Activated CD4-positive, alpha-beta T cell treated with anti-CD3 and anti-CD28 coated beads, Interleukin-2, Interleukin-4, amounts not matched to agents 100 ng/mL and 50 ng/mL, durations not matched to agents 16 hours and 8 hours (primary cell): Measurements from ENCODE around the gene RGS14.

Experiments used
- DNase-seq: peaks from one replicate; pipeline ENCODE4 v3.0.0-alpha.2; 2020; ENCODE audit warnings: low spot score

Gene RGS14, protein sequence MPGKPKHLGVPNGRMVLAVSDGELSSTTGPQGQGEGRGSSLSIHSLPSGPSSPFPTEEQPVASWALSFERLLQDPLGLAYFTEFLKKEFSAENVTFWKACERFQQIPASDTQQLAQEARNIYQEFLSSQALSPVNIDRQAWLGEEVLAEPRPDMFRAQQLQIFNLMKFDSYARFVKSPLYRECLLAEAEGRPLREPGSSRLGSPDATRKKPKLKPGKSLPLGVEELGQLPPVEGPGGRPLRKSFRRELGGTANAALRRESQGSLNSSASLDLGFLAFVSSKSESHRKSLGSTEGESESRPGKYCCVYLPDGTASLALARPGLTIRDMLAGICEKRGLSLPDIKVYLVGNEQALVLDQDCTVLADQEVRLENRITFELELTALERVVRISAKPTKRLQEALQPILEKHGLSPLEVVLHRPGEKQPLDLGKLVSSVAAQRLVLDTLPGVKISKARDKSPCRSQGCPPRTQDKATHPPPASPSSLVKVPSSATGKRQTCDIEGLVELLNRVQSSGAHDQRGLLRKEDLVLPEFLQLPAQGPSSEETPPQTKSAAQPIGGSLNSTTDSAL

GRCh38 chr5:177357459-177358351 lies at the start of gene RGS14:
RGS14 (plus strand) TSS chr5:177357924; CDS start chr5:177358025, 101 bp downstream.
- DNase-seq = peak; percentile 91

DNA sequence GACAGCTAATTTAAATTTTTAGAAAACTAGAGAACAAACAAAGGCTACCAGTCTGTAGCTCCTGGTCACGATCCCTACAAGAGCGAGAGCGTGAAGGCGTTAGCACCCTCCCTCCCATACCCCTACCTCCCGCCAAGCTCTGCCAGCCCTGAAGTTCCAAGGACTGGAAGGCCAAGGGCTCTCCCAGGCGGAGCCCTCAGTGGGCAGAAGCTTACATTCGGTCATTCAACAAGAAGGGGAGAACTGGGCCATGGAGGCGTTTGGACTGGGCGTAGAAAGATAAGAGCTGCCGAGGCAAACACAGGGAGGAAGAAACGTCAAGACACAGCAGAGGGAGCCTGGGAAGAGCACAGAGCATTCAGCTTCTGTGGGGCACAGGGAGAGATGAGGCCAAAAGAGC lies 49.0 kb upstream of the RGS14 start:
- no peak for DNase-seq

DNA sequence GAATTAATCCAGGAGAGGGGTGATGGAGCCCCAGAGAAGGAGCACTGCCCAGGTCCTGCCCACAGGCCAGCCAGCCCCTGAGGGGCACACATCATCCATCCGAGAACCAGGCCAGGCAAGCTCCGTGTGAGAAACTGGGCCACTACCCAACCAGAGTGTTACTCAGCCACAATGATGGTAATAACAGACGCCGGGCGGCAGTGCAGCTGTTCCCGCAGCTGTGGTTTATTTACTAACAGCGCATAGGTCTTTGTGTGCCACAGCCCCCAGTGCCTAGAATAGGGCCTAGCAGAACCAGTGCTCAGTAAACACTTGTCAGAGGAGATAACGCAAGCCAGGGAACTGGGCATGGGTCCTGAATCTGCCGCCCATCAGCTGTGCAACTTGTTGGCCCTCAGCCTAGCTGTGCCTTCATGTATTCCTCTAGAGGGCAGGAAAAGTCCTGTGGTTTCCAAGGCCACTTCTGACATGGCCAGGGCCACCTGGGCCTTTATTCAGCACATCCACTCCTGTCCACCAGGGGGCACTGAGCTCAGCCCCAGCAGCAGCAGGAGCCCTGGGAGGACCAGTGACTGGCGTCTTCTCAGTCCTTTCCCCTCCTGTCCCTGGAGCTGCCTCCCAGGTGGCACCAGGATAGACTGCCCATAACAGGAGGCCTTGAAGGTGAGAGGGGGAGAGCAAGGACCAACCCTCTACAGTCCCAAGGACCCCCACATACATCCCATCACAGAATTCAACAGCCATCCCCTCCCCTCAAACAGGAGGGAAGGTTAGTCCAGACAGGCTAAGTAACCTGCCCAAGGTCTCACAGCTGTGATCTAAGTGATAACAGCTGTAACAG lies 48.2 kb upstream of the RGS14 start:
- peak; percentile 80 for DNase-seq

DNA sequence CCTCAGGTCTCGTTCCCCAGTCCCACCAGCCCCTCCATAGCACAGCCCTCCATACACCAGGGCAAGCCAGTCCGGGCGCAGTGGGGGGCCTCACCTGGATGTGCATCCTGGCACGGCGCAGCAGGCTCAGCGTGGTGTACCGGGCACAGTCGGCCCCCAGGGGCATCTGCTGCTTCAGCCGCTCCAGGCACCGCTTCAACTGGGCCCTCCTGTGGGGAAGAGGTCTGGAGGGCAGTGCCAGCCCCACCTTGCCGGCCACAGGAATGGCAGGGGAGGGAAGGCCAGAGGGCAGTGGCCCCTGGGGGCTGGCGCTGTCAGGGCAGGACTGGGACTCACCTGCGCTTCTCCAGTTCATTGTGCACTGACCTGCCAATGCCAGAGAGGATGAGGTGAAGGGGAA lies 47.4 kb upstream of the RGS14 start:
- no peak for DNase-seq

DNA sequence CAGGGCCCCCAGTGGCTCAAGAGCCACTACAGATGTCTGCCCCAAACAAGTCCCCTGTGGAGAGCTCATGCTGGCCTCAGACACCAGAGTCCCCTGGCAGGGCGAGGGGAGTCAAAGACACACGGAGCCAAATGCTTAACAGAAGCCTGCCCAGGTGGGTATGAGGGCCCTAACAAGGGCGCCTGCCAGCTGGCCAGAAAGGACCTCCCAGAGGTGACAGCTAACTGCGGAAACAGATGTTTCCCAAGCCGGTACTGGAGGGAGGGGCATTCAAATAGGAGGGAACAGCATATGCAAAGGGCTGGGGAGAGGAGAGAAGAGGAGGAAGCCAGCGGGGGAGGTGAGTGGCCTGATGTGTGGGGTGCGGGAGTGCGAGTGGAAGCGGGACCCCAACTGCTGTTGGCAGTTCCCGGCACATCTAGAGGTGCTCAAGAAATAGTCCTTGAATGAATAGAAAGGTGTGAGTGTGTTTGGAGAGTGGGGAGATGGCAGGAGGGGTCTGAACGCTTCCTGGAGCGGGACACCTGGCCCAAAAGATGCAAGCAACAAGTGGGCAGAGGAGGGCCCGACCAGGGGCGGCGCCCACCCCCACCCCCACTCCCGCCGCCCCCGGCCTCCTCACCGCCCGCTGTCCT lies 46.9 kb upstream of the RGS14 start:
- DNase-seq = peak; percentile 47

DNA sequence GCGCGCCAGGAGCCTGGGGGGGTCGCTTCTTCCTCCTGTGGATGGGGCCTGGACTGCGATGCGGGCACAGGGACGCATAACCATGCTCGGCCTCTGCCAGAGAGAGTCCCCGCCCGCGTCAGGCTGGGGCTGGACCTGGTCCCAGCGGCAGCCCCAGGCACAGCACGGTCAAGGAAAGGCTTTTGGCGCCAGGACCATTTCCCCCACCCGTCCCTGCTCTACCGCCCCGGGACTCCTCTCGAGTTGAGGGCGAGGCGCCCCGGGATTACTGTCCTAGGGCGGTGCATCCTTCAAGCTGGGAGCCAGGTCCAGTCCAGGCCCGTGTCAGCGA lies 46.4 kb upstream of the RGS14 start:
- no peak for DNase-seq

- DNase-seq = peak; percentile 98
These were observed 45.7 kb upstream of the RGS14 start, which contains the start of gene MXD3 for GRCh38 chr5:177311723-177312648. MXD3 (minus strand) TSS chr5:177311898; CDS start chr5:177311830, 68 bp downstream.

DNA sequence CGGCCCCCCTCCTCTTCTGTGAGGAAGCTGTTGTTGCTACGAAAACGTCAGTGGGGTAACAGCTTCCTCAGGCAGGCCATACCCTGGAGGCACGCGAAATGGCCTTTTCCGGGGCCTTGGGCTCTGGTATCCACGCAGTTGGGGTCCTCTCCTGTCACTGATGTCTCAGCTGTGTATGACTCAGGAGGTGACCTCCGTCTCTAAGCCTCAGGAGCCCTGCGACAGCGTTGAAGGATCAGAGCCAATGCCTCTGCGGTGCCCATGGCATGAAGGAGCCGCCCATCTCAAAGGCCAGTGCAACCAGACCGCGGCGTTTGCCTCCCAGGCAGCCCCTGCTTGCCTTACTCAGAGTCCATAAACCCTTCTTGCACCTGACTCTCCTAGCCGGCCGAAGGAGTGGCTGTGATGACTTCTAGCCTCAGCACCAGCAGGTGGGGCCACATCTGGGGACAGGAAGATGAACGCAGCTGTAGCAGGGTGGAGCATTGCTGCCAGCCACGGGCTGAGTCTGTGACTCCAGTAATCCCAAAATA lies 45.0 kb upstream of the RGS14 start:
- DNase-seq = peak; percentile 70

GRCh38 chr5:177313561-177314259 lies 44.0 kb upstream of the RGS14 start:
- DNase-seq = no peak

- no peak for DNase-seq
These were observed 43.1 kb upstream of the RGS14 start for GRCh38 chr5:177314376-177315342.

DNA sequence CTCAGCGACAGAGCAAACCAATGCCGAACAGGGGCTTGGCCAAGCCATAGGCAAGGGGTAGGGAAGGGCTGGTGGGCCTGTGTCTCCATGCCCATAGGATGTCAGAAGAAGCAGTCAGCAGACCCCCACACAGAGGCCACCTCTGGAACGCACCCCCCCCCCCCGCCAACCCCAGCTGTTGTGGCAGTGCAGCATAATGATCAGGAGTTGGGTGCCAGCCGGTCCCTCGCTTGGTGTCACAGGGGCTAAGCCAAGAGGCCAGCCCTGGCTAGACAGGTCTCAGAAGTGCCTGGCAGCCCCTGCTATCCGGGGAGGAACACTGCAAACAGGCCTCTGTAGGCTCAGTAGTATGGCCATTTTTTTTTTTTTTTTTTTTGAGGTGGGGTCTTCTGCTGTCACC lies 42.3 kb upstream of the RGS14 start:
- no peak for DNase-seq

GRCh38 chr5:177316005-177316404 lies 41.7 kb upstream of the RGS14 start:
- DNase-seq = no peak

DNA sequence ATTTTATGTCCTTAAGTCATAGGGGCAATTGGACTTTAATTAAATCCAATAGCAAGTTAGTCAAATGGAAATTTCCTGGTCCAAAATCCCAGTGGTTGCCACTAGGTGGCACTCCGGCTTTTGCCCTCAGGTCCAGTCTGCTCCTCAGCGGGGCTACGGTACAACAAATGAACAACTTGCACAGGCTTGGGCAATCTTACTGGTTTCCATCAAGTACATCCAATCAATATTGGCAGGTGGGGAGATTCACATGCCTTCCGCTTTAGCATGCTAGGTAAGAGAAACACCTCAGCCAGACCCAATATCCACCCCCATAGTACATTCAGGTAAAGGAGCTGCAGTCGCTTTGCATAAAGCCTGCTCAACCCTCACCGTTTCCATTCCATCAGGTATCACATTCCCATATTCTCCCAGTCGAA lies 39.8 kb upstream of the RGS14 start:
- DNase-seq = peak; percentile 81

DNA sequence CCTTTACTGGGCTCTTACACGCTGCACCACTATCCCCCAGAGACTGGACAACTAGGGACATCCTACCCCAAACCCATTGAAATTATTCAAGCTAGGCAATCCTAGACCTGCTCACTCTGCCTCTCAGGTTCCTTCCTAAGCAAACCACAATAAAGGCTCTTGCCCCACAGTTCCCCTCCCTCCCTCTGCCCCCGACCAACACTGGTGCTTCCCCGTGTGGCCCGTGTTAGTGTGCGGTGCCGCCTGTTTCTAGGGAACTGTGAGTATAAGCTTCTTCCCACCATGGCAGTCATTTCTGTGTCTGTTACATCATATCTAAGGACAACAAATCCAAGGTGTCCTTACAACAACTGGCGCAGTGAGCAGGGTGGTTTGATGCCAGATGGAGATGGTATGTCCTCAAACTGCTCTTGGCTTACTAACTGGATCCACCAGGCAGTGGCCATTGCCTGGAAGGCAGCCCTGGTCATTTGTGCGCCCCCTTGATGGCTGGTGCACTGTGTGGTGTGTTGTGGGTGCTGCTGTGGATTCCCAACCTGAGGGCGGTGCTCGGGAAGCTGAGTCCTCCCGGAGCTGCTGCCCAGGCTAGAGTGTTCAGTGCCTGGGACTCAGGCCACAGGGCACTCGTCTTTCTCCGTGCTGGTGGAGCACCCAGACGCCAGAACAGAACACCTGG lies 37.7 kb upstream of the RGS14 start:
- no peak for DNase-seq

DNA sequence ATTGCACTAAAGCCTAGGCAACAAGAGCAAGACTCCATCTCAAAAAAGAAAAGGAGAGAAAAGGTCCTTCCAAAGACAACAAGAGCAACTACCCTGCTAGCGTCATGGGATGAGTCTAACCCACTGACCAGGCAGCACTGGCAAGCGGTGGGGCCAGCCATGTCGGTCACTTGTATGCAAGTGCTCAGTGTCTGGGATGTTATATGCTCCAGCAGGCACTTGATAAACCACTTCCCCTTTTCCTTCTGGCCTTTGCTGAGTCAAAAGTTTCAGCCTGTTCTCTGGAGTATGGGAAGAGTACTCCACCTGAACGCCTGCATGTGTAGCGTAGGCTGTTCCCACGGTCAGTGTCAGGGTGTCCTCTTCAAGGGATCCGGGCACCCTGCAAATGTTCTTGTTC lies 36.8 kb upstream of the RGS14 start:
- DNase-seq = no peak

DNA sequence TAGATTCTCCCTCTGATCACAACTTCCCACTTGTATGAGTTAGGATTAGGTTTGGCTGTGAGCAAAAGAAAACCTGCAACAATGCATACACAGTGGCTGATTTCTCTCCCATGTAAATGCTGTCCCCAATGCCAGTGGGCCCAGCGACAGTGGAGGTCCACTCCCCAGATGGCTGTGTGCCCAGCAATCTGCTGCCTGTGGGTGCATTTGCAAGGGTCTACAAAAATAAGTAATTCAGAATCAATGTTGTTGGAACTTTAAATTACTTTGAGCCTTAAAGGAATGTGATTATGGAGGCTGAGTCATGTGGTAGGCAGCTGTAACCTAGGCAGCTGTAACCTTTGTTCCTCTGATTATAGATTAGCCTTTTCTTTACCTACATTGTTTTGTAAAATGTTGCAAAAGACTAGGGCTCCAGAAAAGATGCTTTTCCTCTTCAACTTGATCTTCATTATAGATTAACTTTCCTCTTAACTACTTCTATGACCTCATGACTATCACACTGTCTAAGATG lies 31.8 kb upstream of the RGS14 start:
- no peak for DNase-seq
